Activated CD8-positive, alpha-beta memory T cell treated with anti-CD3 and anti-CD28 coated beads for 36 hours (primary cell): ENCODE results near the gene ELK4. TPM values are rescaled to one million over a fixed set of nuclear protein-coding genes. Genes with fewer than 3 reads are reported as not detected.

Experiments
- CTCF ChIA-PET: fragments of 350-600 bp; sonication (Branson Sonifier 250); formaldehyde crosslinking; loops from one replicate; lab custom pipeline; 2021; ENCODE audit warnings: antibody characterized with exemption; lab: Charles Lee
- POLR2A ChIA-PET: fragments of 350-600 bp; sonication (Branson Sonifier 250); formaldehyde crosslinking; loops from one replicate; lab custom pipeline; 2021; ENCODE audit warnings: antibody characterized with exemption; lab: Charles Lee
- total RNA-seq, 2 experiments: library from RNA; stranded (reverse); gene quantifications; one replicate each; pipeline ENCODE4 v1.2.3, GENCODE V29; 2021

ELK4 gene
- total RNA-seq, 2 experiments from 2014 or later, result 70.3 to 71.0 TPM

DNA sequence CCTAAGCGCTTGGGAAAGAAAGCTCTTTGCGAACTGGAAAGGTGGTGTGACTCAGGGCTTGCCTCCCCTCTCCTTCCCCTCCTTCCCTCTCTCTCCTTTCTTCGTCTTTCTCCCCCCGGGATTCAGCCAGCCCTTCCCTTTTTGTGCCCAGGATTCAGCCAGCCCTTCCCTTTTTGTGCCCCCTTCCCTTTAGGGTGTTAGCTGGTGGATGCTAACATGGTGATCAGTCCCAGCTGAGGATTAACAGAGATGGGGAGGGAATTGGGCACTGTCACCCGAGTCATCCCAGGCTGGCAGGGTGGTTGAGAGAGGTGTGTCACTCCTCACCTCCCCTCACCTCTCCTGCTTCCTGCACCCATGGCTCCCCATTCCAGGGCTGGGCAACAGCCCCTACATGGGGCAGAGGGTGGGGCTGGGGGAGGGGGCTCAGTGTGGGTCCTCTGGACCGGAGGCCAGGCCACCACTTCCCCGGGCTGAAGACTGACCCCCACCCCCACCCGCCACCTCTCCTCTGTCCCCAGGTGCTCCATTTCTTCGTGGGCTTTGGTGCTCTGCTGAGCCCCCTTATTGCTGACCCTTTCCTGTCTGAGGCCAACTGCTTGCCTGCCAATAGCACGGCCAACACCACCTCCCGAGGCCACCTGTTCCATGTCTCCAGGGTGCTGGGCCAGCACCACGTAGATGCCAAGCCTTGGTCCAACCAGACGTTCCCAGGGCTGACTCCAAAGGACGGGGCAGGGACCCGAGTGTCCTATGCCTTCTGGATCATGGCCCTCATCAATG is 51.5 kb downstream of the ELK4 start:
- ChIA-PET POLR2A (interaction anchor here (0.5 kb wide), 1 partner anchor 63 kb away, joined by 3 read pairs; no protein-coding TSS in a partner anchor), CTCF (interaction anchor here (0.6 to 1.8 kb wide), 2 partner anchors 12 to 77 kb away, joined by 3 to 6 read pairs; no protein-coding TSS in a partner anchor)

DNA sequence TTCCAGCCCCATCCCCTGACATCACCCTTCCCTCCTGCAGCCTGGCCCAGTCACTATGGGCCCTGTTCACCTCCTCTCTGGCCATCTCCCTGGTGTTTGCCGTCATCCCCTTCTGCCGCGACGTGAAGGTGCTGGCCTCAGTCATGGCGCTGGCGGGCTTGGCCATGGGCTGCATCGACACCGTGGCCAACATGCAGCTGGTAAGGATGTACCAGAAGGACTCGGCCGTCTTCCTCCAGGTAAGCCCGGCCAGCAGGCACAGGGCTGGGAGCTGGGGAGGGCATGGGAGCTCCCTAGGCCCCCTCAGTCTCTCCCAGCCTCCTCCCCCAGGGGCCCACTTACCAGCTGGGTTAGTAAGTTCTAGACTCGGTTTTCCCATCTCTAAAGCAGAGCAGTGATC is 52.1 kb downstream of the ELK4 start:
- POLR2A ChIA-PET, result interaction anchor here (0.5 kb wide), 1 partner anchor 64 kb away, joined by 3 read pairs; no protein-coding TSS in a partner anchor
- CTCF ChIA-PET, result interaction anchor here (0.6 to 1.8 kb wide), 2 partner anchors 12 to 78 kb away, joined by 3 to 6 read pairs; no protein-coding TSS in a partner anchor

- CTCF ChIA-PET, result interaction anchor here (1.8 kb wide), 1 partner anchor 13 kb away, joined by 6 read pairs; no protein-coding TSS in a partner anchor
- POLR2A ChIA-PET, result no interaction called here
Observed at GRCh38 chr1:205578780-205579571, 52.8 kb downstream of the ELK4 start.

DNA sequence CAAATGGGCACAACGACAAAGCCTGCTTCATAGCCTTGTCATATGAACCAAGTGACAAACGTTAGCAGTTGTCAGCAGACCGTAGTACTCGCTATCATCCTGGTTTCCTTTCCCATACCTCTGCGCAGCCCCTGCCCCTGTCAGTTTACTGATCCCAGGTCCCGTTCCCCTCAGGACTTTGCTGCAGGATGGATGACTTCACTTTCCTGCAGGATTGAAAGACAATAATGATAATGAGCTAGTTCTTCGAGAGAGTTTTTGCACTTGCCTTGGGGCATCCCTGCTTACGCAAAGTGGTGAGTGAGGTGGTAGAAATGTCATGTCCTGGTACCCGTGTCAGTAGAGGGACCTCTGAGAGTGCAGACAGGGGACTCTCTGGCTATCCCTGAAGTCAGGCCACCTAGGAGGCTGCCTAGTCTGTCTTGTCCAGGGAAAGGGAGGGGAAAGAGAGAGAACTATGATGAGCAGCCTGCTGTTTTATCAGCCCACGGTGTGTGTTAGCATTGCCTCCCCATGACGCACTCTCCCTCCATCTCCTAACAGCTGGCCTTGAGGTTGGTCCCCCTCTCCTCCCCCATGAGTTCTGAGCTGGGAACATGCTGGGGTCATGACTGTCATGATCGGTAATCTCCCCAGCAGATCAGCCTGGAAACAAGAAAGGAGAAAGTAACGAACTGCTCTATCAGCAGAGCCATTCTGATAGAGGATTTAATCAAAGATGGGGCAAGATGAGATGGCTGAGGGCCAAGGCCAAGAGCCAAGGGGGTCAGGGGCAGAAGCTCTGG is 53.7 kb downstream of the ELK4 start:
- ChIA-PET POLR2A (no interaction called here), CTCF (no interaction called here)

- CTCF ChIA-PET, result no interaction called here
Observed at GRCh38 chr1:205576805-205577761, 54.7 kb downstream of the ELK4 start.

DNA sequence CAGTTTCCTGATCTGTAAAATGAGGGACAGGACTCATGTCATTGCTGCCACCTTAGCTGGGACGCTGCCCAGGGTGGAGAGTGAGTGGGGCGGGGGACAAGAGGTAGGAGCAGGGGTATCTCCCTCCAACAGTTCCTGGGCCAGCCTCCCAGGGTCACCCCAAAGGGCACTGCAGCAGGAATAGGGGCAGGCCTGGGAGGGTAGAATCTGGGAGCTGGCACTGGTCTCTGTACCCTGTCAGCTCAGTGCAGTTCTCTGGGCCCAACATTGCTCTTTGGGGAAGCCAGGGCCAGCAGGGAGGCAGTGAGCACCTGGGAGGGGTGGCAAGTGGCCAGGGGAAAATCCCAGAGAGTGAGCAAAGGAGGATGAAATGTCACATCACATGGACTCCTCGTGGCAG is 55.8 kb downstream of the ELK4 start:
- POLR2A ChIA-PET, result no interaction called here
- CTCF ChIA-PET, result no interaction called here

More at GRCh38 chr1:205576805-205577761, 54.7 kb downstream of the ELK4 start:
- POLR2A ChIA-PET, result no interaction called here

GRCh38 chr1:205575294-205575885 is 56.4 kb downstream of the ELK4 start:
- CTCF ChIA-PET, result interaction anchor here (0.6 kb wide), 1 partner anchor 180 kb away, joined by 3 read pairs; no protein-coding TSS in a partner anchor
- POLR2A ChIA-PET, result no interaction called here

DNA sequence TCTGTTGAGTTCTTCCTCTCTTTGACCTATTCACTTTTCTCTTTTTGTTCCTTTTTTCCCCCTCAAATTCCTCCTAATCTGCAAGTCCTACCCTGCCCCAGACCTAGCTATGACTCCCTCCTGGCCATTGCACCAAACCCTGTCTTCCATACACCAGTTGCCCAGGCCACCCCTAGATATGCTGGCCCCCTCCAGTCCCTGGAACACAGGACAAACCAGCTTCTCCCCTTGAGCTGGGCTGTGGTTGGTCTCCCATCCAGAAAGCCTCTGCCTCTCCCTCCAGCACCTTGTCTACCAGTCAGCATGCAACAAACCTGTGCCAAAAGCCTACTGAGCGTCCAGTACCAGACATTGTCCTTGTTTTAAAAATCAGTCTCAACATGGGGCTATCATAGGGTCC is 59.4 kb downstream of the ELK4 start:
- CTCF ChIA-PET, result interaction anchor here (0.9 to 1.6 kb wide), 3 partner anchors 43 to 86 kb away, joined by 3 to 5 read pairs (median 3); no protein-coding TSS in a partner anchor
- POLR2A ChIA-PET, result no interaction called here

DNA sequence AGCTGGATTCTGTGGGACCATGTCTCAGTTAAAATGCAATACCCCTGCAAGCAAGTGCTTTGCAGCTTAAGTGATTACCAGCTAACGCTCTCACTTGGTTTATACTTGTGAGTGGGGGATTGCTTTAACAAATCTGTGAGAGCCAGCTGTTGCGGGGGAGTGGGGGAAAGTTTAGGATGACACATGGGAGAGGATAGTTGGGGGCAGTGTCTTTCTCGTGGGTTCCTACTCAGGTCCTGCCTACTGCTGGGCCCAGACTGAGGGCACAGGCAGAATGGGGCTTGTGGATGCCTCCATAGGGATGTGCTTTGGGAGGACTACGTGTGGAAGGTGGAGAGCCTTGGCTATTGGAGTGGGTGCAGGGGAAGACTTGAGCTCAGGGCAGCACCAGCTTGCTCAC is 60.1 kb downstream of the ELK4 start:
- ChIA-PET CTCF (interaction anchor here (0.9 to 1.6 kb wide), 3 partner anchors 43 to 87 kb away, joined by 3 to 5 read pairs (median 3); no protein-coding TSS in a partner anchor), POLR2A (no interaction called here)

DNA sequence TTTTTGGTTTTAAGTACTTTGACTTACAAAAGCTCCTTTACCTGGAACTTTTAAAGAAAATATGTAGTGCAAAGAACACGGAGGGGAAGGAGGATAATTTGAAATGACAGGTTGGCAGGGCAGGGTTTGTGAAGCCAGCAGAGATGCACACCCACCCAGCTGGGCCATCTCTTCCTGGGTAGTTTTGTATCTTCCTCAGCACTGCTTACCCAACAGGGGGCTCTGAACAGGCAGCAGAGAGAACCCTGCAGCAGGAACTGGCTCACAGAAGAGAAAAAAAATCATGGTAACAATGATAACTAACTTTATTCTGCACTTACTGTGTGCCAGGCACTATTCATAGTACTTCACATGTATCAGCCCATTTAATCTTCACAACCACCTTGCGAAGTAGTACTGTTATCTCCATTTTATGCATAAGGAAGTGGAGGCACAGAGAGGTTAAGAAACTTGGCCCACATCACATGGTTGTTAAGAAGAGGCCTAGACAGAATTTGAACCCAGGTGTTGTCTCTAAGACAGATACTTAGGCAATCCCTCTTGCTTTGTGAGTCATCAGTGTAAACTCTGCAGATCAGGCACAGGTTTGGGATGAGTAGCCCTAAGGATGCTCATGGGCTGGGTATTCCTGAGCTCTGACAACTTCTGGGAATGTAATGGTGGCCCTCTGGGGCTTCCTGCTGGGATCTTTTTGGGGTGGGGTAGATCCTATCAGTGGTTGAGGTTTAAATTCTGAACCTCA is 60.8 kb downstream of the ELK4 start:
- CTCF ChIA-PET, result interaction anchor here (1.3 to 1.6 kb wide), 2 partner anchors 42 to 46 kb away, joined by 3 to 5 read pairs; no protein-coding TSS in a partner anchor
- POLR2A ChIA-PET, result no interaction called here

- POLR2A ChIA-PET, result no interaction called here
Observed at GRCh38 chr1:205570173-205570501, 61.7 kb downstream of the ELK4 start.

DNA sequence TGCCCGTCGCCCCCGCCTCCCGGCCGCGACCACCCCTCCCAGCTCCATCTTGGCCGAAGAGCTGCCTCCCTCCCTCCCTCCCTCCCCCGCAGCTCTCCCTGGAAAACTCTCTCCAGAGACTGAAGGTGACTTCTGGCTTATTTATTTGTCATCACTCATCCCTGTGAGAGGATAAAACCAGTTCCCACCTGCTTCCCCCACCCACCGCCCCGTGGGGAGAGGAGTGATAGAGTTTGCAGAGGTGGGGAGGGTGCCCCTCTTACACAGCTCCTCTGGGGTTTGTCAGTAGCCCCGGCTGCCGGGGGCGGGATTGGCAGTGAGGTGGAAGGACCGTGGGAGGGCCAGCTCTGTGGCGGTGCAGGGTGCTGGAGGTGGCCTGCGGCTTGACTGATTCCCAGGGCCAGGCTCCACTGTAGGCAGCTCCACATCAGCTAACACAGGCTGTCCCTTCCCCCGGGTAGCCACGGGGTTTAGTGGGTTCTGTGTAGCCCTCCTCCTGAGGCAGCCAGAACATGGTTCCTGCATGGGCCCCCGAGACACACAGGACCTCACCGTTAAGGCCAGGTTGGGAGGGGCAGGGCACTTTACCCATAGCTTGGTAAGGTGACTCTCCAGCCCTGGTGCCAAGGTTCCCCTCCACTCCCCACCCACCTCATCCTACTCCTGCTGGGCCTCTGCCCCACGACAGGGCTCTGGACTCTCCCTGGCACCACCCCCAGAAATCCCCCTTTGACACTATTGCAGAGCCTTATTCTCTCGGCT is 62.2 kb downstream of the ELK4 start:
- CTCF ChIA-PET, result interaction anchor here (0.6 to 1.4 kb wide), 2 partner anchors 9 to 43 kb away, joined by 3 read pairs; no protein-coding TSS in a partner anchor
- POLR2A ChIA-PET, result no interaction called here

More at GRCh38 chr1:205570173-205570501, 61.7 kb downstream of the ELK4 start:
- CTCF ChIA-PET, result interaction anchor here (1.3 to 1.4 kb wide), 2 partner anchors 9 to 45 kb away, joined by 3 read pairs; no protein-coding TSS in a partner anchor

GRCh38 chr1:205568469-205569361 is 63.1 kb downstream of the ELK4 start:
- CTCF ChIA-PET, result interaction anchor here (0.5 to 1.4 kb wide), 3 partner anchors 8 to 106 kb away, joined by 3 read pairs; no protein-coding TSS in a partner anchor
- POLR2A ChIA-PET, result no interaction called here

- CTCF ChIA-PET, result no interaction called here
- POLR2A ChIA-PET, result no interaction called here
Observed at GRCh38 chr1:205568135-205568468, 63.7 kb downstream of the ELK4 start.

GRCh38 chr1:205567716-205568115 is 64.1 kb downstream of the ELK4 start:
- CTCF ChIA-PET, result no interaction called here
- POLR2A ChIA-PET, result no interaction called here
